HG03060 (cell line): Measurements from ENCODE around the gene RPL38.
A peak's percentile ranks its signal among the peaks of the same experiment; 100 is the strongest.

Experiments used
- ATAC-seq: cut with Tn5 transposase; IDR thresholded peaks from one replicate; pipeline ENCODE4 v1.9.1; 2021; ENCODE audit warnings: low read depth, moderate number of reproducible peaks; ENCODE audit not compliant: unreplicated experiment

The RPL38 gene

DNA sequence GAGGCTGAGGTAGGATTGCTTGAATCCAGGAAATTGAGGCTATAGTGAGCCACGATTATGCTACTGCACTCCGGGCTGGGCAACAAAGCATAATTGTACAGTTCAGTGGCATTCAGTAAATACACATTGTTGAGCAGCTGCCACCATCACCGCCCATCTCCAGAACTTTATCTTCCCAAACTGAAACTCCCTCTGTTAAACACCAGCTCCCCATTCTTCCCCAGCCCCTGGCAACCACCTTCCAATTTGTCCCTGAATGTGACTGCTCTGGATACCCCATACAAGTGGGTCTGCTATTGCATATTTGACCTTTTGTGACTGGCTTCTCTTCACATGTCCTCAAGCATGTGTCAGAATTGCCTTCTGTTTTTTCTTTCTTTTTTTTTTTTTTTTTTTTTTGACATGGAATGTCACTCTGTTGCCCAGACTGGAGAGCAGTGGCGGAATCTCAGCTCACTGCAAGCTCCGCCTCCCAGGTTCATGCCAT lies 2.9 kb downstream of the RPL38 start:
- ATAC-seq: no peak

DNA sequence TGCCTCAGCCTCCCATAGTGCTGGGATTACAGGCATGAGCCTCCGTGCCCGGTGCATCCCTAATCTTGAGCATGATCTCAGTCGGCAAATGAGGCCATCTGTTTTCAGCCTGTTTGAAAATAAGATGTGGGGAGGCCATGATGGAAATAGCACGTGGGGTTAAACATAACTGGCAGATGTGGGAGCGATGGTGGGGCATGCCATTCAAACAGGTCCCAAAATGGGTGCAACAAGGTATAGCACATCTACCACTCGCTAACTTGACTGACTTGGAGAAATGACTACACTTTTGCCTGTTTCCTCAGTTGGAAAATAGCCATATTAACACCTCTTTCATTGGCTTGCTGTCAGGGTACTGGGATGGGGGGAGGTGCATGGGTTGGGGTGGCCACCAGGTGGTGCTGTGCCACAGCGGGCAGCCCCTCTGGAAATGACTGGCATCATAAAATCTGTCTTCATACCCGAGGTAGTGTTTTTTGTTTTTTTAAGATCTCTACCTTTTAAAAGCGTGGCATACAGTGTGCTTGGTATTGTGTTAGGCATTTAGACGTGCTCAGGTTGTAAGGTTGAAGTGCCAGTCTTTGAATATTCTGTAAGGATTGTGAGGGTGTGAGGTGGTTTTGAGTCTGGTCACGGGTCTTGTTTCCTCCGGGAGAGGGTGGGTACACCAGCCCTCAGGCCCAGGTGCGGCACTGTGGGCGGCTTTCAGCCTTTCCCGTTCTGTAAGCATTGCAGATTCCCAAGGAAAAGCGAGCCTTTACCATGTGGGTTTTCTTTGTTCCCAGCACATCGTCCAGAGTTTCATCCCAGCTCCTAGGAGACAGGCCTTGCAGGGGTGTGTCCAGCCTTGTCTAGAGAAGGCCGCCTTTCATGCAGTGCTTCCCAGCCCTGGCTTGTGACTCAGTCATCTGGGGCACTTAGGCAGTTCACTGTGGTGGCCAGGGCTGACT lies 7.0 kb downstream of the RPL38 start:
- no peak for ATAC-seq

DNA sequence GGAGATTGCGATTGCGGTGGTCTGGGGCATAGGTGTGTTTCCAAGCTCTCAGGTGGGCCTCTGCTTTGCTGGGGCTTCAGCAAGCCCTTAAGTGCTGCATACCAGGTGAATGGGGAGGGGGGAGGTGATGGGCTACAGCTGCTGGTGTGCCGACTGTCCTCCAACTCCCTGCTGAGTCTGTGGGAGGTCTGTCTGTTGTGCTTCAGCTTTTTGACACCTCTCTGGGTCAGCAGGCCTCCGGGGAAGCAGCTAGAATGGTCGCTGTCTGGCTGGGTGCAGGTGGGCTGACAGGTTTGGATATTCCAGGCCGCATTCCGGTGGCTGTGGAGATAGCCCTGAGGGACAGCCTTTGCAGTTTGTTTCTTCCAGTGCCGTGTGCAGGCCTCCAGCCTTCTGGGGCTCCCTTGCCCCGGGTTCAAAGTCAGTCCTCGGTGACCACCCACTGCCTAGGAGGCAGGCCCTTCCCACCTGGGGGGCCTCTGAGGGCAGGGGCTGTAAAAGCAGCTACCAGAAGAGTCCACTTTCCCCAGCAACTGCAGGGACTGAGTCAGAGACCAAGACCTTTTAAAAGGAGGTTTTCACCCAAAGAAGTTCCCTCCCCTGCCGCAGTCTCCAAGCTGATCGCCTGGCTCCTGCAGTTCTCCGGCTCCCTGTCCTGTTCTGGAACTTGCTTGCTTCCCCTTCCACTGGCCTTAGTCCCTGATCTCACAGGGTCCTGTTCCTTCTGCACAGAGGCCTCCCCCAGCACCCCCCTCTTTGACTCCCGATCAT lies 7.8 kb downstream of the RPL38 start:
- no peak for ATAC-seq

DNA sequence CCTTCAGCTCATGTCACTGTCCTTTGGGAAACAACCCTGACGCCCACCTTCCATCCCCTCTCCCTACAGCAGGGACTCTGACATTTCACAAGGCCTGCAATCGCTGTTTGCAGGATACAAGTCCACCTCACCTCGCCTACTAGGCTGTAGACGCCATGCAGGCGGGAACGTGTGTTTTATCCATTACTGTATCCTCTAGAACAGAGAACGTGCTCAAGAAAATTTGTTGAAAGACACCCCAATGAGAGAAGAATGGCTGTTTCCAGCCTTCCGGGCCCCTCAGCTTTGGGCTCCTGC lies 8.4 kb downstream of the RPL38 start:
- no peak for ATAC-seq

DNA sequence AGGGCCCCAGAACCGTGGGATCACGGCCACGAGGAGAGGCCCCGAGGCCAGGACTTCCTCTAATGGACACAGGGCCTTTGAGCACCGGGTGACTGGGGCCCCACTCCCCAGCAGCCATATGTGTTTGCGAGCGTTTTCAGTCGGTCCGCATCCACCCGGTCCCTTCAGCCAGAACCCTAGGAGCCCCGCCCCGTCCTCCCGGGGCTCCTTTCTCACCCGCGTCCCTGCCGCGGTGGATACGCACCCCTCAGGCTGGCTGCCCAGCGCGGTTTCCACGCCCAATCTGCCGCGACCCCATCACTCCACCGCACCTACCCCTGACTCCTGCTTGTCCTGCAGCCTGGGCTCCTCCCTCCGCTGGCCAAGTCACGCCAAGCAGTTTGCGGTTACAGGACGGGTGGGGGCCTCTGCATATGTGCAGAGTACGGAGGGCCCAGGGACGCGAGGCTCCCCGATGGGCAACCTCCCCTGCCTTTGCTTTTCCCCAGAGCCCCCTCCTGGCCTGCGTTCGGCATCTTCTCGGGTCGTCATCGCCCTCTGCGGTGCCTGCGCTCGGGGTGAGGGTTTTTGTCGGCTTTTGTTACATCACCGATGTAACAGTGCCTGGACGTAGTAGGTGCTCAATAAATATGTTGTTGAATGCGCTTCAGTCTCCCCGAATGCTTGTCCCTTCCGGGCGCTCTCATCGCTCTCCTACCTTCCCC lies 8.9 kb downstream of the RPL38 start:
- no peak for ATAC-seq

DNA sequence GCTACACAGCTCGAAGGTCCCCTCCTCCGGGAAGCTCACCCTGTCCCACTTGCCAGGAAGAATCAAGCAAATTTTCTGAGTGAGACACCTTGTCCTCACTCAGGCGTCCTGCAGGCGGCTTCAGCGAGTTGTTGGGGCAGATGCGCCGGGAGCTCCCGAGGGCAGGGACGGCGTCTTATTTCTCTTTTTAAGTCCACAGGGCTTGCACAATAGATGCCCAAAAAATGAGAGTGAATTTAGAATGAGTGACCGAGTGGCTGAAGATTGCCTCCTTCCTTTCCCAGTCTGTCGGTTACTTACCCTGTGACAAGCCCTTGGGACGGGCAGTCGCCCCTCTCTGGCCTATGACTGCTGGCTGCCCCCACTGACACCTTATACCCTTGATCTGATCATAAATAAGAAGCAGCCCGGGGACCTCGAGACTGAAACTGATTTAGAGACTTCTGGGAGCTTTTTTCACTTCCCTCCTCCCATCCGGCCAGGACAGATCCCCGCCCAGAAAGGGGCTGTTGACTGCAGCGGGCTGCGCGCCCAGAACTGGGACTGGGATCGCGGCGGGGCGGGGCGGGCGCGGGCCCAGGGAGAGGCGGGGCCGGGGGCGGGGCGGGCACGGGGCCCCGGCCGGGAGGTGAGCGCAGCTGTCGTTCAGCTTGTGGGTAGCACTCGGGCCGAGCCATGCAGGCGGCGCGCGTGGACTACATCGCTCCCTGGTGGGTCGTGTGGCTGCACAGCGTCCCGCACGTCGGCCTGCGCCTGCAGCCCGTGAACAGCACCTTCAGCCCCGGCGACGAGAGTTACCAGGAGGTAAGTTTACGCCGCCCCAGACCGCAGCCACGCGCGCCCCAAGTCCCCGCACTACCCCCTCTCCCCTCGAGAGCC lies 9.7 kb downstream of the RPL38 start, which contains the start of gene TTYH2:
TTYH2 (plus strand) TSS at position 659 of the 879 bp plus-strand sequence; CDS start at position 676, 17 bp downstream.
- peak; percentile 39 for ATAC-seq

DNA sequence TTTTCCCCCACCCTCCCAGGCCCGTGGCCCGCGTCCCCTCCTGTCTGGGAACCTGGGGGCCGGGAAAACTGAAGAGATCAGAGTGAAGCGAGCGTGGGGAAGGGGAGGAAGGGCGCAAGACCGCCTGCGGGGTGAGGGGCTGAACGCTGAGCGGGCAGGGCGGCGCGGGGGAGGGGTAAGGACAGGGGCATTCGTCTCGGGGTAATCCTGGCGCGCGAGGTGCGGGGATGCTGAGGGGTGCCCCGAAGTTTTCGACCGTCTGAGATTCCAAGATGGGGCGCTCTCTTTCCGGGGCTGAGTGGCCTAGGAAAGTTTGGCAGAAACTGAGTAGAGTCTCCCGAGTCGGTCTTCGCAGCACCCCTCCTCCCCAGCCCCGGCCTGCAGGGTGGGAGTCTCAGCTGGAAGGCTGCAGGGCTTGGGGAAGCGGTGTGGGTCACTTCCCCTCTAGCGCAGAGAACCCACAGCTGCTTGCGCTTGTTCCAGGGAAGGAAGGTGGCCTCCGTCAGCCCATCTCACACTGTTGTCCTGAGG lies 10.4 kb downstream of the RPL38 start:
- ATAC-seq: no peak

DNA sequence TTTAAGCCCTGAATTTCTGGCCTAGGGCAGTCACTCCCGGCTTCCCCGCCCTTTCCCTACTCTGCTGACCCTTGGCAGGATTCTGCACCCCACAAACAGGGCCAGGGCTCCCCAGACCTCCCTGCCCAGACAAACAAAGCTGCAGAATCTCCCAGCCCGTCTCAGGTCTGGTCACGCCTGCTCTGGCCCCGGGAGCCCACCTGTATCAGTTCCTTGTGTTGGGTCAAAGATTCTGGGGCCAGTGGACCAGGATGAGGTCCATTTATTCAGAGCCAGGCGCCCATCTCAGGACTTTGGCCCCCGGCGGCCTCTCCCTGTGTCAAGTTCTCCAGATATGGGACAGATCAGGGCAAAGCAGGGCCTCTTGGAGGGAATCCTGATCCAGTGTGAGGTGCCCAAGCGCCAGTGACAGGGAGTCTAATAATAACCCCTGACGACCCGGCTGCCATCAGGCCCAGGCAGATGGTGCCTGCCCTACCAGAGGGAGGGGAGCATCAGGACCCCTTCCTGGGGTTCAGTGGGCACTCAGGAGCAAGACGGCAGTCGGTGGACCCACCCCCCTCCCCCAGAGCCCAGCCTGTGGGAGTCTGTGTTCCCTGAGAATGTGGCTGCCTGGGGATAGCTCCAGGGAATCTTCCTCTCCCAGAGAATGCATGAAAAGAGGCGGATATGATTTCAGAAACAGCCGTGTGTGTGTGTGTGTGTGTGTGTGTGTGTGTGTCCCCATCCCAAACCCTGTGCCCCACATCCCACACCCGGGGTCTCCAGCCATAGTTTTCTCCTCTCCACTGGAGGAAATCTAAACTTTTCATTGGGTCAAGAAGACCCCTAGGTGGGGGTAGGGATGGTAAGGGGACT lies 11.2 kb downstream of the RPL38 start:
- no peak for ATAC-seq

DNA sequence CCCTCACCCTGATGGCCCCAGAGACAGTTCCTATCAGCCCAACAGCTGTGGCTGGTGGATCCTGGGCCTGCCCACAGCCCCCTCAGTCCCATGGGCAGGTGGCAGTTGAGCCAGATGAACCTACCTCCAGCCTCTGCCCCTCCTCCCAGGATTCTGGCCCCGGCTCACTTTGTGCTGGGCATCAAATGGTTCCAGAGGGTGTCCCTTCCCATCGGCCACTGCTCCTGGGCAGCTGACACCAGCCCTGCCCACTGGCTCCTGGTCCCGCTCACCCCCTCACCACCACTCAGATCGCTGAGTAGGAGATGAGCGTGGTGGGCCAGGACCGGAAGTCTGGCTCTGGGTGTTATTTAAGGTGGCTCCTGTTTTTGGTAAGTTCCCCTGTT lies 11.9 kb downstream of the RPL38 start:
- ATAC-seq: no peak

DNA sequence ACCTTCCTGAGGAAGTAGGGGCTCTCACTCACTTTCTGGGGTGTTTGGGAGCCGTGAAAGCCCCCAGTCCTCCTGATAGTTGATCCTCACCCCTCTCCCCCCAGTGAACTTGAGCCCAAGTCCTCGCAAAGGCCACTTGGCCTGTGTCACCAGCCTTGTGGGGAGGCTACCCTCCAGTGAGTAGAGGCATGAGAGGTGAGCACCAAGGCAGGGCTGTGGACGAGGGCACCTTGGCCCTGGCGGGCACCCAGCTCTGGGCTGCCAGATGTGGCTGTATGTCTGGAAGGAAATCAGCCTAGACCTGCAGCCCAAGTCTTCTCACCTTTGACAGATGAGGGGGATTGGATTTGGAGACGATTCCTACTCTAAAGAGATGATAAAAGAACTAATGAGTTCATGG lies 13.0 kb downstream of the RPL38 start:
- no peak for ATAC-seq

DNA sequence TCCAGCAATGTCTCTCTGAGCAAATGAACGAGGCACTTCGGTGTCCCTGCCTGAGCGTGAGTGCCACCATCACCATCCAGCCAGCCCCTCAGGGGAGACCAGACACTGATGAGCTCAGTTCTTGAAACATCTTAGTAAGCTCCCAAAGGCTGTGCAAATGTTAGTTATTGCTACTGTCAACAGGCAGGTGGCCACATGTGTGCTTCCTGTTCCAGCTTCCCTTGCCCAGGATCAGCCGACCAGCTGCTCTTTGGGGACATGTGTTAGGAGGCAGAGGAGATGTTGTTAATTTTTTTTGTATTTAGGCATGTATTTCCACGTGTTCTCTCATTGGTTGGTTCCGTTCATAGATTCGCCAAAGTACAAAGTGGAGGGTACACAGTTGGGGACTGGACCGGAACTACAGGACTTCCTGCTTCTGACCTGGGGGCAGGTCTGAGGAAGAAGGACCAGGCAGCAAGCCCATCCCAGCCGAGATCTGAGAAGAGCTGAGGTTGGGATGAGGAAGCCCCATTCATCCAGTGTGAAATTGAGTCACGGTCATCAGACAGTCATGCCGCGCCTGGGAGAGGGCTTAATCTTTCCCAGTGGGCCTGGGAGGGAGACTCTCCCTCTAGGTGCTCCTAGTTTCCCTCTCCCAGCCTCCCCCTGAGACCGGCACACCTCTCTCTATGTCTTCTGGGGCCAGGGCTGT lies 13.7 kb downstream of the RPL38 start:
- no peak for ATAC-seq

DNA sequence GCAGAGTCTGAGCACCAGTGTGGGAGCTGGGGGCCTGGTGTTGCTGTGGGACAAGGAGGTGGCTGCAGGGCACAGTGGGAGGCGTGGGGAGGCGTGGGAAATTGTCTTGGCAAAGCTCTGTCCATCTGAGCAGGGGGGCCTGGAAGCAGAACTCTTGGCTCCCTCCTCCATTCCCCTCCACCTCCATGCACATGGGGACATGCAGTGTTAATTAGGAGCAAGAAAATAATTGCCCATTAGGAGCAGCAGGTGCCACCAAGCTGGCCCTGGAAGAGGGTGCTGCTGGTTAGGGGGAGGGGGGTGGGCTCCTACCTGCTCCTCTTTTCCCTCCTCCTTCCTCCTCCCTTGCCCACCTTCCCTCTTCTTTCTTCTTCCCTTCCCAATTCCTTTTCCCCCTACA lies 14.4 kb downstream of the RPL38 start:
- no peak for ATAC-seq

DNA sequence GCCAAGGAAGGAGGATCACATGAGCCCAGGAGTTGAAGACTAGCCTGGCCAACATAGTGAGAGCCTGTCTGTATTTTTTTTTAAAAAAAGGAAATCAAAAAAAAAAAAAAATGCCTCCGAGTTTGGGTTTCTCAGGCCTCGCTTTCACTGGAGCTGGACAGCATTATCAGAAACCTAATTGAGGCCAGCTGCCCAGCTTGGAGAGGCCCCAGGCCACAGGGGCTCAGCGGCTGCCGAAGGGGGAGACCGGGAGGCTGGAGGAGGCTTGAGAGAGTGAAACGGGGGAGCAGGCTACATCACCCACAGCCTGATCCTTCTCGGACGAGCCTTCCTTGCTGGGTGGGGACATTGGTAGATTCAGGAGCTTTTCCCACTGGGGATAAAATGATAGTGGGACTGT lies 15.0 kb downstream of the RPL38 start:
- no peak for ATAC-seq

DNA sequence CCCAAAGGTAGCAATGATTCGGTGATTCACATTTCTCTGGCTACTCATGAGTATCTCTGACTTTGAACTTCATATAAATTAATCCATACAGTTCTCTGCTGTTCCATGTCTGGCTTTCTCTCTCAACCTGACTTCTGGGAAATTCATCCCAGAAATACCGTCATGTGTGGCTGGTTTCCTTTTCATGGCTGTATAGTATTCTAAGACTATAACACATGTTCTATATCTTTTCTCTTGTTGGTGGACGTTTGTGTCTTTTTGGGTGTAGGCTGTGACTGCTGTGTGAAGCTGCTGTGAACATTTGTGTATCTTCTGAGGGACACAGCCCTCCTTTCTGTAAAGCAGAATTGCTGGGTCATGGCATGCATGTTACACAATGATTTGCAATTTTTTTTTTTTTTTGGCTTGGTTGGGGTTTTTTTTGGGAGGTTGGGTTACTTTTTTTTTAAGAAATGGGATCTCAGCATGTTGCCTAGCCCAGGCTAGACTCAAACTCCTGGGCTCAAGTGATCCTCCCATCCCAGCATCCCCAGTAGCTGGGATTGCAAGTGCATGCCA lies 16.2 kb downstream of the RPL38 start:
- ATAC-seq: no peak

DNA sequence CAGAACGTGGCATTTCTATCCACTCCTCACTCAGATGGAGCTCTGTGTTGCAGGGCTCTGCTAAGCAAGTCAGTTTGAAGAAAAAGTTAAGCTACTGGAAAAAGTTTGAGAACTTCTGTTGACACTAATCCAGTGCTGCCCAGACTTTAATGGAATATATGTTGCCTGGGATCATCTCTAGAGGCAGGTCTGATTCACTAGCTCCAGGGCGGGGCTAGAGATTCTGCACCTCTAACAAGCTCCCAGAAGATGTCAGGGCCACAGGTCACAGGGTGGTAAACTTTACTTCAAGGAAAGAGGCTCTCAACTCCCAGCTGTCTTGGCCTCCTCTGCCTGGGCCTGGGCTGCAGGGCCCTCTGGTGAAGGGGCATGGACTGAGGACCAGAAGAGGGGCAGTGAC lies 16.7 kb downstream of the RPL38 start:
- ATAC-seq: no peak

DNA sequence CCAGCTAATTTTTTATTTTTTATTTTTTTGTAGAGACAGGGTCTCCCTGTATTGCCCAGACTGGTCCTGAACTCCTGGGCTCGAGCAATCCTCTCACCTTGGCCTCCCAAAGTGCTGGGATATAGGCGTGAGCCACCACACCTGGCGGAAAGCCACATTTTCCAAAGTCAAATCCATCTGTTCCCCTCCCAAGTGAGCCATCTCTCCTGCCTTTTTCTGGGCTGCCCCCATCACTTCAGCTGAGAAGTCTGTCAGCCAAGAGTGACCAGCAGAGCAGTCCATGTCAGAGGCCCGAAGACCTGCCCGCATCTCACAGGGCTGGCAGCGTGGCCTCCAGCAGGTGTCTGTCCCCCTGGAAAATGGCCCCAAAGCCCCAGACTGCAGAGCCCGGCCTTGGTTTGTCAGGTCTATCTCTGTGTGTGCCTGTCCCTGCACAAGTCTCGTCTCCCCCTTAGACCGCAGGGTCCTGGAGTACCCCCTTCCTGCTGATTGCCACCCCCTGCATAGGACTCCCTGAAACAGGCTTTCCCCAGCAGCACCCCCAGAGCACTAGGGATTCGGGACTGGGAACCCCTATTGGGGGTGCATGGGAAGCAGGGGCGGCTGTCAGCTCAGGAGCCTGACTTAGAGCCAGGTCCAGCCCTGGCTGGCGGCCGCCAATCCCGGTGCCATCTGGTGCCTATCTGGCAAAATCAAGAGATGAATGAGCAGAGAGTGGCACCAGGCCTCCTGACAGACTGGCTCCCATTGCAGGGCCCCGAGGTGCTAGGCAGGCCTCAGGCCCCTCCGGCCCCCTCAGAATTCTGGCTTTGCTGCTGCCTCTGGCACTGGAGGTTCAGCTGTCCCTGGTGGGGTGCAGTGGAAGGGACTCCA lies 17.7 kb downstream of the RPL38 start:
- no peak for ATAC-seq

DNA sequence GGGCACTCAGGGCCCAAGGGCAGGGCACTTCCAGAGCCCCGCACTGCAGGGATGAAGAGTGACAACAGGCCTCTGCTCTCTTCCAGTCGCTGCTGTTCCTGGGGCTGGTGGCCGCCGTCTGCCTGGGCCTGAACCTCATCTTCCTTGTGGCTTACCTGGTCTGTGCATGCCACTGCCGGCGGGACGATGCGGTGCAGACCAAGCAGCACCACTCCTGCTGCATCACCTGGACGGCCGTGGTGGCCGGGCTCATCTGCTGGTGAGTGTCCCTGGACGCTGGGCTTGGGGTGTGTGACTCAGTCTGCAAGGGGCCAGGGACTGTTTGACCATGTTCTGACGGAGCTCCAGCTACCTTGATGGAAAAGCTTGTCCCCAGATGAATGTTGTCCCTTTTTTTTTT lies 18.9 kb downstream of the RPL38 start:
- no peak for ATAC-seq
